A673 (cell line): ENCODE measurements around the gene NECAB3. TPM values are rescaled to one million over a fixed set of nuclear protein-coding genes. Genes with fewer than 3 reads are reported as not detected.

Experiments used
- BruUV-seq: library from RNA; stranded (reverse); fragments of 400-500 nt; replicated peaks from 2 replicates; lab custom pipeline; 2021; lab: Mats Ljungman, UMichigan
- CTCF ChIA-PET: fragments of 300-600 bp; sonication (Branson Sonifier 250); formaldehyde crosslinking; loops from one replicate; lab custom pipeline; 2022; ENCODE audit warnings: antibody characterized with exemption; lab: Charles Lee
- POLR2A ChIA-PET: fragments of 300-600 bp; sonication (Branson Sonifier 250); formaldehyde crosslinking; loops from one replicate; lab custom pipeline; 2022; ENCODE audit warnings: antibody characterized with exemption; ENCODE audit not compliant: low non-redundant PET; lab: Charles Lee
- DNase-seq: peaks from one replicate; pipeline ENCODE4 v3.0.0-alpha.2; 2015; ENCODE audit warnings: low spot score
- H3K27ac ChIP-seq: fragments of 200-600 bp; sonication (generic); 2 replicates; pipeline ENCODE4 v1.5.1; 2016; ENCODE audit warnings: mixed run types, low read depth, mild to moderate bottlenecking, mixed read lengths, antibody characterized with exemption, low read length; ENCODE audit not compliant: poor library complexity, severe bottlenecking
- H3K27me3 ChIP-seq: fragments of 200-600 bp; sonication (generic); replicated peaks from 2 replicates; pipeline ENCODE4 v1.6.1; 2017; ENCODE audit warnings: mixed run types, low read depth, mild to moderate bottlenecking, mixed read lengths, antibody characterized with exemption, low read length; ENCODE audit not compliant: insufficient read depth, poor library complexity
- H3K36me3 ChIP-seq: fragments of 200-600 bp; sonication (generic); 2 replicates; pipeline ENCODE4 v1.6.1; 2016; ENCODE audit warnings: mixed run types, mild to moderate bottlenecking, mixed read lengths, antibody characterized with exemption, low read length; ENCODE audit not compliant: insufficient read depth, poor library complexity, severe bottlenecking
- H3K4me1 ChIP-seq: fragments of 200-600 bp; sonication (generic); 2 replicates; pipeline ENCODE4 v1.6.1; 2017; ENCODE audit warnings: mixed run types, mild to moderate bottlenecking, mixed read lengths, antibody characterized with exemption, low read length; ENCODE audit not compliant: insufficient read depth, poor library complexity, severe bottlenecking
- H3K4me3 ChIP-seq: fragments of 200-600 bp; sonication (generic); 2 replicates; pipeline ENCODE4 v1.5.1; 2016; ENCODE audit warnings: low read depth, mixed run types, mild to moderate bottlenecking, mixed read lengths, low read length; ENCODE audit not compliant: poor library complexity, severe bottlenecking
- H3K9me3 ChIP-seq: fragments of 200-600 bp; sonication (generic); 2 replicates; pipeline ENCODE4 v1.6.1; 2016; ENCODE audit warnings: mixed run types, low read depth, mild to moderate bottlenecking, mixed read lengths, antibody characterized with exemption, low read length; ENCODE audit not compliant: poor library complexity, severe bottlenecking
- EZH2 ChIP-seq: fragments of 200-600 bp; sonication (generic); IDR thresholded peaks from 2 replicates; pipeline ENCODE4 v1.6.1; 2017; ENCODE audit warnings: borderline replicate concordance, low read depth, mild to moderate bottlenecking, mixed read lengths, antibody characterized with exemption, low read length; ENCODE audit not compliant: poor library complexity, severe bottlenecking
- intact Hi-C: fragments of 100-400 bp; cut with micrococcal nuclease; formaldehyde crosslinking; loops from one replicate; pipeline ENCODE4 v1.10.0; 2022; ENCODE audit not compliant: unreplicated experiment
- total RNA-seq: library from RNA; stranded (reverse); gene quantifications from 2 replicates; pipeline ENCODE4 v1.2.3, GENCODE V29; 2021
- TF ChIP-seq, protein P1 (sequence below): fragments of 300-800, 200-600 bp; sonication (generic); conservative IDR thresholded peaks from 2 replicates; pipeline ENCODE4 v1.5.1; 2017; ENCODE audit warnings: low read depth, mild to moderate bottlenecking, antibody characterized with exemption, low read length, moderate library complexity, mixed read lengths

NECAB3 gene
- total RNA-seq, 1 experiment from 2014 or later = 83.1 TPM

- POLR2A ChIA-PET = no interaction called here
- Histone ChIP-seq H3K4me1 (no peaks in the 10 kb centered on the region), H3K27me3 (no peaks in the 10 kb centered on the region), H3K9me3 (no peaks in the 10 kb centered on the region), H3K36me3 (no peaks in the 10 kb centered on the region), H3K4me3 (no peak overlapping the region), H3K27ac (no peak overlapping the region)
- TF ChIP-seq, protein P1, sequence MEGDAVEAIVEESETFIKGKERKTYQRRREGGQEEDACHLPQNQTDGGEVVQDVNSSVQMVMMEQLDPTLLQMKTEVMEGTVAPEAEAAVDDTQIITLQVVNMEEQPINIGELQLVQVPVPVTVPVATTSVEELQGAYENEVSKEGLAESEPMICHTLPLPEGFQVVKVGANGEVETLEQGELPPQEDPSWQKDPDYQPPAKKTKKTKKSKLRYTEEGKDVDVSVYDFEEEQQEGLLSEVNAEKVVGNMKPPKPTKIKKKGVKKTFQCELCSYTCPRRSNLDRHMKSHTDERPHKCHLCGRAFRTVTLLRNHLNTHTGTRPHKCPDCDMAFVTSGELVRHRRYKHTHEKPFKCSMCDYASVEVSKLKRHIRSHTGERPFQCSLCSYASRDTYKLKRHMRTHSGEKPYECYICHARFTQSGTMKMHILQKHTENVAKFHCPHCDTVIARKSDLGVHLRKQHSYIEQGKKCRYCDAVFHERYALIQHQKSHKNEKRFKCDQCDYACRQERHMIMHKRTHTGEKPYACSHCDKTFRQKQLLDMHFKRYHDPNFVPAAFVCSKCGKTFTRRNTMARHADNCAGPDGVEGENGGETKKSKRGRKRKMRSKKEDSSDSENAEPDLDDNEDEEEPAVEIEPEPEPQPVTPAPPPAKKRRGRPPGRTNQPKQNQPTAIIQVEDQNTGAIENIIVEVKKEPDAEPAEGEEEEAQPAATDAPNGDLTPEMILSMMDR = no peak
- TF ChIP-seq EZH2 = no peak
- intact Hi-C loops = no loop called here
- DNase-seq = no peak
- no TSS peak for BruUV-seq
- CTCF ChIA-PET = no interaction called here
Measured at GRCh38 chr20:33704197-33704924, 30.1 kb upstream of the NECAB3 start.

DNA sequence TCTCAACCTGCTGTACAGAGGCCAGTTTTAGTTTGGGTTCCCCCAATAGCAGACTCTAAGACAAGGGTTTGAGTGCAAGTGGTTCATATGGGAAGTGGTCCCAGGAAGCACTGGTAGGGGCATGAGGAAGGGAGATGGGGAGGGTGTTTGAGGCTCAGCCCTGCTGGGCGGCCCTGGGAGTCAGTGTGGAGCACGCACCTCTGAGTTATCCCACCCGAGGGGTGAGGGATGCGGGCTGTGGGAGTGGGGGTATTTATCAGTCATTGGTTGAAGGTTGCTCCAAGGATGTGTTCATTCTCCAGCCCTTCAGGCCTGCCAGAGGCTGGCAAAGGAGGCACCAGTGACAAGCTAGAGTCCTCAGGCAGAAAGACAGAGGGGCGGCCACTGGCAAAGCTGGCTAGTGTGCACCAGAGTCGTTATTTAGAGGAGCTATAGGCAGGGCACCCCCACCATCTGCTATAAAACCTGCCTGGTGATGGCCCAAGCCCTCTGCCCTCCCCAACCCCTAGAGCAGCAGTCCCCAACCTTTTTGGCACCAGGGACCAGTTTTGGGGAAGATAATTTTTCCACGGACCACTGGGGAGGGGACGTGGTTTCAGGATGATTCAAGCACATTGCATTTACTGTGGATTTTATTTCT is 29.4 kb upstream of the NECAB3 start:
- intact Hi-C loops = no loop called here
- ChIA-PET POLR2A (no interaction called here), CTCF (no interaction called here)
- Histone ChIP-seq H3K4me1 (no peaks in the 10 kb centered on the region), H3K36me3 (no peaks in the 10 kb centered on the region), H3K9me3 (no peaks in the 10 kb centered on the region), H3K27ac (no peak overlapping the region), H3K4me3 (no peak overlapping the region), H3K27me3 (no peaks in the 10 kb centered on the region)
- DNase-seq = no peak
- TF ChIP-seq EZH2 = no peak
- TF ChIP-seq, protein P1 = no peak
- BruUV-seq = no TSS peak

DNA sequence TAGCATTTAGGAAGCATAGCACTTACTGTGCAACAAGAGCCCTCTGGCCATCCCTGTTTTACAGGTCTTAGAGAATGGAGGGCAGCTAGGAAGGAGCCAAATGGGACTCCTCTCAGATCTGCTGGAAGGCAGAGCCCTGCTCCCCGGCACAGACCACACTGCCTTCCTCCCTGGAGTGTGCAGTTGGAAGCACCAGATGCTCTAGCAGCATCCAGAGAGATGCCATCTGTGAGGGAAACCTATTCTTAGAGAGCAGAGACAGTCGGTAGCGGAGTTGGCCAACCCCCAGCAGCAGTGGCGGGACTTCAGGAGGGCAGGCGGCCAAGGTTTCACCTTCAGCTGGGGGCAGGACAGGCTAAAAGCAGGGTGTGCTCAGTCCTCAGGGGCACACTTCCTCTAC is 28.6 kb upstream of the NECAB3 start:
- Histone ChIP-seq H3K27me3 (no peaks in the 10 kb centered on the region), H3K4me1 (no peaks in the 10 kb centered on the region), H3K27ac (no peak overlapping the region), H3K9me3 (no peaks in the 10 kb centered on the region), H3K36me3 (no peaks in the 10 kb centered on the region), H3K4me3 (no peak overlapping the region)
- BruUV-seq = no TSS peak
- POLR2A ChIA-PET = no interaction called here
- CTCF ChIA-PET = no interaction called here
- no peak for TF ChIP-seq EZH2
- TF ChIP-seq, protein P1 = no peak
- no peak for DNase-seq
- intact Hi-C loops = no loop called here
